ENCODE results near the gene CCNK.

CCNK gene

GRCh38 chr14:99480917-99481744 lies at the start of gene CCNK:
CCNK (plus strand) TSS chr14:99481409; CDS start chr14:99492678, 11,269 bp downstream.
- peak; percentile 93 for DNase-seq

GRCh38 chr14:99431986-99432385 lies 49.2 kb upstream of the CCNK start:
- no peak for DNase-seq

GRCh38 chr14:99432485-99432884 lies 48.7 kb upstream of the CCNK start:
- no peak for DNase-seq

GRCh38 chr14:99435327-99435726 lies 45.9 kb upstream of the CCNK start:
- DNase-seq: no peak

GRCh38 chr14:99436247-99437180 lies 44.7 kb upstream of the CCNK start:
- DNase-seq: no peak

- no peak for DNase-seq
These were observed 43.5 kb upstream of the CCNK start for GRCh38 chr14:99437706-99438105.

- DNase-seq: no peak
These were observed 40.9 kb upstream of the CCNK start for GRCh38 chr14:99440278-99440677.

- no peak for DNase-seq
These were observed 39.9 kb upstream of the CCNK start for GRCh38 chr14:99441157-99441870.

- DNase-seq: no peak
These were observed 39.3 kb upstream of the CCNK start for GRCh38 chr14:99441918-99442317.

- no peak for DNase-seq
These were observed 35.3 kb upstream of the CCNK start for GRCh38 chr14:99445931-99446330.

- DNase-seq: no peak
These were observed 33.5 kb upstream of the CCNK start for GRCh38 chr14:99447739-99448138.

GRCh38 chr14:99450266-99450665 lies 30.9 kb upstream of the CCNK start:
- no peak for DNase-seq

GRCh38 chr14:99451234-99451633 lies 30.0 kb upstream of the CCNK start:
- no peak for DNase-seq

- no peak for DNase-seq
These were observed 28.2 kb upstream of the CCNK start for GRCh38 chr14:99452968-99453367.

- DNase-seq: no peak
These were observed 27.0 kb upstream of the CCNK start for GRCh38 chr14:99454246-99454645.

- DNase-seq: no peak
These were observed 21.6 kb upstream of the CCNK start for GRCh38 chr14:99459481-99460100.

- no peak for DNase-seq
These were observed 20.4 kb upstream of the CCNK start for GRCh38 chr14:99460793-99461192.

GRCh38 chr14:99461411-99462085 lies 19.7 kb upstream of the CCNK start:
- no peak for DNase-seq

GRCh38 chr14:99462210-99462609 lies 19.0 kb upstream of the CCNK start:
- no peak for DNase-seq

GRCh38 chr14:99463974-99464373 lies 17.2 kb upstream of the CCNK start:
- no peak for DNase-seq

- no peak for DNase-seq
These were observed 15.9 kb upstream of the CCNK start for GRCh38 chr14:99465288-99465687.

- no peak for DNase-seq
These were observed 14.5 kb upstream of the CCNK start for GRCh38 chr14:99466758-99467157.
